ENCODE measurements around the gene IL1B.

The IL1B gene

GRCh38 chr2:112848833-112849232, 12.3 kb upstream of the IL1B start:
- Histone ChIP-seq H3K9me3 (ENCODE audit: insufficient read depth, low read length) (no peaks in the 10 kb centered on the region), H4K20me1 (ENCODE audit: low read depth, low read length) (no peaks in the 10 kb centered on the region), H3K79me2 (ENCODE audit: insufficient read depth, low read length) (no peaks in the 10 kb centered on the region), H3K4me2 (ENCODE audit: low read depth, low read length, poor library complexity, severe bottlenecking) (no peak overlapping the region), H3K9ac (ENCODE audit: low read length) (no peak overlapping the region), H3K27me3 (ENCODE audit: low read length) (no peaks in the 10 kb centered on the region), H3K36me3 (ENCODE audit: low read length) (no peaks in the 10 kb centered on the region), H2AFZ (ENCODE audit: low read depth, low read length, severe bottlenecking) (no peak overlapping the region), H3K9me2 (replicated peaks; ENCODE audit: insufficient read depth, low read length) (no peaks in the 10 kb centered on the region), H3K4me3 (ENCODE audit: insufficient read depth, low read length, poor library complexity, severe bottlenecking) (no peak overlapping the region), H3F3A (ENCODE audit: insufficient read depth) (no peaks in the 10 kb centered on the region), H3K27ac (ENCODE audit: low read depth, low read length) (no peak overlapping the region)
- TF ChIP-seq CTCF (IDR thresholded peaks at IDR 0.05; ENCODE audit: insufficient read depth, low read length, poor library complexity, severe bottlenecking) (no peak), EZH2phosphoT487 (conservative IDR thresholded peaks at IDR 0.05; ENCODE audit: low read length) (no peak)

- Histone ChIP-seq H3K79me2 (ENCODE audit: insufficient read depth, low read length) (no peaks in the 10 kb centered on the region), H3K9me3 (ENCODE audit: insufficient read depth, low read length) (no peaks in the 10 kb centered on the region), H3K4me2 (ENCODE audit: low read depth, low read length, poor library complexity, severe bottlenecking) (no peak overlapping the region), H3K9me2 (replicated peaks; ENCODE audit: insufficient read depth, low read length) (no peaks in the 10 kb centered on the region), H3K9ac (ENCODE audit: low read length) (no peak overlapping the region), H3K4me3 (ENCODE audit: insufficient read depth, low read length, poor library complexity, severe bottlenecking) (no peak overlapping the region), H3K36me3 (ENCODE audit: low read length) (no peaks in the 10 kb centered on the region), H3K27me3 (ENCODE audit: low read length) (no peaks in the 10 kb centered on the region), H3K27ac (ENCODE audit: low read depth, low read length) (no peak overlapping the region), H4K20me1 (ENCODE audit: low read depth, low read length) (no peaks in the 10 kb centered on the region), H2AFZ (ENCODE audit: low read depth, low read length, severe bottlenecking) (no peak overlapping the region), H3F3A (ENCODE audit: insufficient read depth) (no peaks in the 10 kb centered on the region)
- TF ChIP-seq CTCF (IDR thresholded peaks at IDR 0.05; ENCODE audit: insufficient read depth, low read length, poor library complexity, severe bottlenecking) (no peak), EZH2phosphoT487 (conservative IDR thresholded peaks at IDR 0.05; ENCODE audit: low read length) (no peak)
Measured at GRCh38 chr2:112846031-112846430, 9.5 kb upstream of the IL1B start.

- no peaks in the 10 kb centered on the region for H3K27me3 ChIP-seq (ENCODE audit: low read length)
- no peaks in the 10 kb centered on the region for H3K9me3 ChIP-seq (ENCODE audit: insufficient read depth, low read length)
- no peak overlapping the region for H3K4me2 ChIP-seq (ENCODE audit: low read depth, low read length, poor library complexity, severe bottlenecking)
- H2AFZ ChIP-seq (ENCODE audit: low read depth, low read length, severe bottlenecking): no peak overlapping the region
- H3K9me2 ChIP-seq (replicated peaks; ENCODE audit: insufficient read depth, low read length): no peaks in the 10 kb centered on the region
- no peak for TF ChIP-seq EZH2phosphoT487 (conservative IDR thresholded peaks at IDR 0.05; ENCODE audit: low read length)
- no peak for TF ChIP-seq CTCF (IDR thresholded peaks at IDR 0.05; ENCODE audit: insufficient read depth, low read length, poor library complexity, severe bottlenecking)
- no peaks in the 10 kb centered on the region for H3F3A ChIP-seq (ENCODE audit: insufficient read depth)
- no peak overlapping the region for H3K9ac ChIP-seq (ENCODE audit: low read length)
- H3K36me3 ChIP-seq (ENCODE audit: low read length): no peaks in the 10 kb centered on the region
- no peak overlapping the region for H3K4me3 ChIP-seq (ENCODE audit: insufficient read depth, low read length, poor library complexity, severe bottlenecking)
- H3K27ac ChIP-seq (ENCODE audit: low read depth, low read length): no peak overlapping the region
- H4K20me1 ChIP-seq (ENCODE audit: low read depth, low read length): no peaks in the 10 kb centered on the region
- no peaks in the 10 kb centered on the region for H3K79me2 ChIP-seq (ENCODE audit: insufficient read depth, low read length)
Measured at GRCh38 chr2:112843836-112844235, 7.3 kb upstream of the IL1B start.
